ENCODE measurements around the gene ULBP3.

DNA sequence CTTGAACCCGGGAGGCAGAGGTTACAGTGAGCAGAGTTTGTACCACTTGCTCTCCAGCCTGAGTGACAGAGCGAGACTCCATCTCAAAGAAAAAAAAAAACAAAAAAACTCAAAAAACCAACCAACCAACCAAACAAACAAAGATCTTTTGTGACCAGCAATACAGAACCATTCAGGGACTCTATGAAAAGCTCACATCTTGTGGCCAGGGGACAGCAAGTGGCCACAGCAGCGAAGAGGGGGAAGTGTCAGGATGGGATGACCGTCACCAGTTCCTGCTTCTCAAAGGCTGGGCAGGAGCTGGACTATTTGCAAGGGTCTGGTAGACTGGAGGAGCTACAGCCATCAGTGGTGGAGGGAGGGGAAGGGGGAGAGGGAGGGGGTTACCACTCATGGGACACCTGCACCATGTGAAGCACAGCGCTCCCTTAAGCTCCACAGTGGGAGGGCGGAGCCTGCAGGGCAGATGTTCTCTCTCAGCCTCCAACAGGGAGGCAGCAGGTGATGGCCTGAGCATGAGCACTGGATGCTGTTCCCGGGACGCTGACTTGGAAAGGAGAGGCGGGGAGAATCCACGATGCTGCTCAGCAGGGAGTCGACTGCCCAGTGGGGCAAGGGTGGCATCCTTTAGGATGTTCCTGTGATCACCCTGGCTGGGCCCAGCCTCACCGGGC, 19.7 kb upstream of the ULBP3 start:
- TF ChIP-seq, protein P1, sequence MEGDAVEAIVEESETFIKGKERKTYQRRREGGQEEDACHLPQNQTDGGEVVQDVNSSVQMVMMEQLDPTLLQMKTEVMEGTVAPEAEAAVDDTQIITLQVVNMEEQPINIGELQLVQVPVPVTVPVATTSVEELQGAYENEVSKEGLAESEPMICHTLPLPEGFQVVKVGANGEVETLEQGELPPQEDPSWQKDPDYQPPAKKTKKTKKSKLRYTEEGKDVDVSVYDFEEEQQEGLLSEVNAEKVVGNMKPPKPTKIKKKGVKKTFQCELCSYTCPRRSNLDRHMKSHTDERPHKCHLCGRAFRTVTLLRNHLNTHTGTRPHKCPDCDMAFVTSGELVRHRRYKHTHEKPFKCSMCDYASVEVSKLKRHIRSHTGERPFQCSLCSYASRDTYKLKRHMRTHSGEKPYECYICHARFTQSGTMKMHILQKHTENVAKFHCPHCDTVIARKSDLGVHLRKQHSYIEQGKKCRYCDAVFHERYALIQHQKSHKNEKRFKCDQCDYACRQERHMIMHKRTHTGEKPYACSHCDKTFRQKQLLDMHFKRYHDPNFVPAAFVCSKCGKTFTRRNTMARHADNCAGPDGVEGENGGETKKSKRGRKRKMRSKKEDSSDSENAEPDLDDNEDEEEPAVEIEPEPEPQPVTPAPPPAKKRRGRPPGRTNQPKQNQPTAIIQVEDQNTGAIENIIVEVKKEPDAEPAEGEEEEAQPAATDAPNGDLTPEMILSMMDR (IDR thresholded peaks at IDR 0.05; ENCODE audit: low read depth, low read length), result no peak
- TF ChIP-seq POLR2A (IDR thresholded peaks at IDR 0.05; ENCODE audit: extremely low read depth, insufficient read length) (no peak), MYC (IDR thresholded peaks at IDR 0.05; ENCODE audit: low read depth, low read length) (no peak)

All from NB4 (cell line).